WTC11 (cell line): ENCODE measurements around the gene SEC16A. TPM values are rescaled to one million over a fixed set of nuclear protein-coding genes. Genes with fewer than 3 reads are reported as not detected.

Experiments used
- ATAC-seq: fragments of 200-7000 bp; cut with Tn5 transposase; 2 replicates; pipeline ENCODE4 v1.10.0; 2021; ENCODE audit warnings: mild to moderate bottlenecking, moderate library complexity
- CTCF ChIA-PET: fragments of 300-600 bp; sonication (Branson Sonifier 250); formaldehyde crosslinking; loops from one replicate; lab custom pipeline; 2021; ENCODE audit warnings: antibody characterized with exemption; lab: Charles Lee
- POLR2A ChIA-PET: fragments of 350-600 bp; sonication (Branson Sonifier 250); formaldehyde crosslinking; loops from one replicate; lab custom pipeline; 2021; ENCODE audit warnings: antibody characterized with exemption; lab: Charles Lee
- DNase-seq: peaks from one replicate; pipeline ENCODE4 v3.0.0; 2021; ENCODE audit warnings: low spot score
- H3K27ac Mint-ChIP-seq: 2 replicates; pipeline ENCODE4 v1.8.0; 2021; ENCODE audit warnings: mixed read lengths
- H3K27me3 Mint-ChIP-seq: 2 replicates; pipeline ENCODE4 v1.8.0; 2021; ENCODE audit warnings: low read depth, mild to moderate bottlenecking, moderate library complexity, mixed read lengths
- H3K36me3 Mint-ChIP-seq: 2 replicates; pipeline ENCODE4 v1.8.0; 2021; ENCODE audit warnings: mixed read lengths
- H3K4me1 Mint-ChIP-seq: 2 replicates; pipeline ENCODE4 v1.8.0; 2022; ENCODE audit warnings: mixed read lengths
- H3K4me3 Mint-ChIP-seq: 2 replicates; pipeline ENCODE4 v1.8.0; 2021; ENCODE audit warnings: mild to moderate bottlenecking, moderate library complexity, mixed read lengths
- H3K9me3 Mint-ChIP-seq: 2 replicates; pipeline ENCODE4 v1.8.0; 2021; ENCODE audit warnings: mixed read lengths
- ATF1 ChIP-seq: sonication (generic); formaldehyde crosslinking; IDR thresholded peaks from 2 replicates; pipeline ENCODE4 v1.8.1; 2023; ENCODE audit warnings: mild to moderate bottlenecking, moderate library complexity, missing genetic modification reagents
- CREB1 ChIP-seq: sonication (generic); formaldehyde crosslinking; IDR thresholded peaks from 2 replicates; pipeline ENCODE4 v1.8.0; 2023; ENCODE audit warnings: mild to moderate bottlenecking, missing genetic modification reagents
- CREM ChIP-seq: sonication (generic); formaldehyde crosslinking; IDR thresholded peaks from 2 replicates; pipeline ENCODE4 v1.8.1; 2022; ENCODE audit warnings: mild to moderate bottlenecking, missing genetic modification reagents, moderate library complexity
- E2F4 ChIP-seq: sonication (generic); formaldehyde crosslinking; IDR thresholded peaks from 2 replicates; pipeline ENCODE4 v1.8.1; 2022; ENCODE audit warnings: low read depth, mild to moderate bottlenecking, moderate library complexity, missing genetic modification reagents, borderline replicate concordance
- ERG ChIP-seq: fragments of 250-450 bp; sonication (Bioruptor Pico); IDR thresholded peaks from 2 replicates; pipeline ENCODE4 v1.8.0; 2021; ENCODE audit warnings: mild to moderate bottlenecking
- ETV6 ChIP-seq: sonication (generic); formaldehyde crosslinking; IDR thresholded peaks from 2 replicates; pipeline ENCODE4 v1.8.1; 2022; ENCODE audit warnings: mild to moderate bottlenecking, missing genetic modification reagents
- FOXK1 ChIP-seq: sonication (generic); formaldehyde crosslinking; IDR thresholded peaks from 2 replicates; pipeline ENCODE4 v1.8.0; 2022; ENCODE audit warnings: mild to moderate bottlenecking, moderate library complexity, missing genetic modification reagents
- FOXP4 ChIP-seq: sonication (generic); formaldehyde crosslinking; IDR thresholded peaks from 2 replicates; pipeline ENCODE4 v1.8.0; 2022; ENCODE audit warnings: mild to moderate bottlenecking, missing genetic modification reagents
- MAX ChIP-seq: sonication (generic); formaldehyde crosslinking; IDR thresholded peaks from 2 replicates; pipeline ENCODE4 v1.8.0; 2022; ENCODE audit warnings: mild to moderate bottlenecking, missing genetic modification reagents
- NR2C2 ChIP-seq: sonication (generic); formaldehyde crosslinking; IDR thresholded peaks from 2 replicates; pipeline ENCODE4 v1.8.0; 2022; ENCODE audit warnings: mild to moderate bottlenecking, missing genetic modification reagents
- RELA ChIP-seq: sonication (generic); formaldehyde crosslinking; IDR thresholded peaks from 2 replicates; pipeline ENCODE4 v1.8.1; 2022; ENCODE audit warnings: missing genetic modification reagents, mild to moderate bottlenecking, borderline replicate concordance
- SMAD3 ChIP-seq: sonication (generic); formaldehyde crosslinking; IDR thresholded peaks from 2 replicates; pipeline ENCODE4 v1.8.0; 2022; ENCODE audit warnings: missing genetic modification reagents, mild to moderate bottlenecking, borderline replicate concordance
- STAT6 ChIP-seq: sonication (generic); formaldehyde crosslinking; conservative IDR thresholded peaks from 2 replicates; pipeline ENCODE4 v1.8.1; 2023; ENCODE audit warnings: mild to moderate bottlenecking, low read depth, missing genetic modification reagents, moderate library complexity
- TP53 ChIP-seq: sonication (generic); formaldehyde crosslinking; IDR thresholded peaks from 2 replicates; pipeline ENCODE4 v1.8.1; 2023; ENCODE audit warnings: mild to moderate bottlenecking, missing genetic modification reagents
- USF2 ChIP-seq: sonication (generic); formaldehyde crosslinking; IDR thresholded peaks from 2 replicates; pipeline ENCODE4 v1.8.1; 2023; ENCODE audit warnings: mild to moderate bottlenecking, missing genetic modification reagents, moderate library complexity
- ZBTB43 ChIP-seq: sonication (generic); formaldehyde crosslinking; IDR thresholded peaks from 2 replicates; pipeline ENCODE4 v1.8.1; 2023; ENCODE audit warnings: mild to moderate bottlenecking, missing genetic modification reagents
- ZMAT4 ChIP-seq: fragments of 250-450 bp; sonication (Bioruptor Pico); IDR thresholded peaks from 2 replicates; pipeline ENCODE4 v1.9.0; 2021; ENCODE audit warnings: mild to moderate bottlenecking
- ZNF281 ChIP-seq: sonication (generic); formaldehyde crosslinking; IDR thresholded peaks from 2 replicates; pipeline ENCODE4 v1.8.0; 2023; ENCODE audit warnings: mild to moderate bottlenecking, missing genetic modification reagents
- total RNA-seq: library from RNA; stranded (reverse); gene quantifications from 3 replicates; pipeline ENCODE4 v1.2.3, GENCODE V29; 2021

The SEC16A gene
- total RNA-seq, 1 experiment from 2014 or later = 70.9 TPM

- TF ChIP-seq FOXP4 (CRISPR knock-in tag) = peak; percentile 89
- TF ChIP-seq TP53 (CRISPR knock-in tag) = peak; percentile 68; the same call in 1 of the 2 replicates
- TF ChIP-seq ZMAT4 (CRISPR knock-in tag) = no peak
- no peak for TF ChIP-seq NR2C2
- peak; percentile 88 for TF ChIP-seq CREM
- peak; percentile 73; the same call in 1 of the 2 replicates for TF ChIP-seq ETV6 (CRISPR knock-in tag)
- TF ChIP-seq ATF1 (CRISPR knock-in tag) = no peak
- peak; percentile 86 for TF ChIP-seq FOXK1
- TF ChIP-seq E2F4 (CRISPR knock-in tag) = no peak
- peak; percentile 79; the same call in 1 of the 2 replicates for TF ChIP-seq SMAD3 (CRISPR knock-in tag)
- peak; percentile 70 for TF ChIP-seq MAX (CRISPR knock-in tag)
- TF ChIP-seq CREB1 (CRISPR knock-in tag) = 0 out of 2 replicates have a peak, but pooled peaks have one; percentile 55
- TF ChIP-seq ZNF281 = peak; percentile 94
- TF ChIP-seq USF2 (CRISPR knock-in tag) = peak; percentile 19; the same call in 1 of the 2 replicates
These were observed 72.1 kb downstream of the SEC16A start, which contains the start of the genes ENTR1 and PMPCA (continued) for GRCh38 chr9:136410500-136411287.

- peaks cover 27% of the 10 kb centered on the region for H3K4me1 Mint-ChIP-seq
- POLR2A ChIA-PET = interaction anchor here (0.8 to 1.2 kb wide), 5 partner anchors 9 to 51 kb away, joined by 3 to 5 read pairs (median 3); no protein-coding TSS in a partner anchor
- peak; percentile 27 for ATAC-seq
- peak overlapping the region; percentile 88 for H3K4me3 Mint-ChIP-seq
- CTCF ChIA-PET = interaction anchor here (0.7 to 2.4 kb wide), 11 partner anchors 9 to 262 kb away, joined by 3 to 11 read pairs (median 4); partner anchors contain the start of gene DNLZ
- H3K36me3 Mint-ChIP-seq = peaks cover 73% of the 10 kb centered on the region
- no peaks in the 10 kb centered on the region for H3K9me3 Mint-ChIP-seq
- no peaks in the 10 kb centered on the region for H3K27me3 Mint-ChIP-seq
- peak overlapping the region; percentile 90 for H3K27ac Mint-ChIP-seq
- peak; percentile 36 for DNase-seq
- TF ChIP-seq RELA (CRISPR knock-in tag) (0 out of 2 replicates have a peak, but pooled peaks have one; percentile 23), ERG (CRISPR knock-in tag) (no peak), ZBTB43 (0 out of 2 replicates have a peak, but pooled peaks have one; percentile 27), MAX (CRISPR knock-in tag) (peak; percentile 48; the same call in 1 of the 2 replicates), SMAD3 (CRISPR knock-in tag) (no peak), STAT6 (no peak)
These were observed 73.0 kb downstream of the SEC16A start for GRCh38 chr9:136409557-136410455.
